B cell (primary cell): Measurements from ENCODE around the gene RTL9. TPM values are rescaled to one million over a fixed set of nuclear protein-coding genes. Genes with fewer than 3 reads are reported as not detected.

Source experiments
- ATAC-seq: fragments of 200-7000 bp; cut with Tn5 transposase; one replicate; pipeline ENCODE4 v1.10.0; 2021; ENCODE audit warnings: low read depth, mild to moderate bottlenecking, moderate number of reproducible peaks, moderate library complexity
- CTCF ChIA-PET: fragments of 350-600 bp; sonication (Branson Sonifier 250); formaldehyde crosslinking; loops from one replicate; lab custom pipeline; 2021; ENCODE audit warnings: antibody characterized with exemption, inconsistent platforms; lab: Charles Lee
- POLR2A ChIA-PET: fragments of 350-600 bp; sonication (Branson Sonifier 250); formaldehyde crosslinking; loops from one replicate; lab custom pipeline; 2021; ENCODE audit warnings: antibody characterized with exemption; lab: Charles Lee
- DNase-seq: peaks from one replicate; pipeline ENCODE4 v3.0.0; 2013
- H2AFZ ChIP-seq: 2 replicates; pipeline ENCODE4 v1.6.1; 2012; ENCODE audit warnings: mild to moderate bottlenecking, low read depth, low read length; ENCODE audit not compliant: insufficient read depth, poor library complexity, severe bottlenecking
- H3K27ac ChIP-seq, 2 donors: 1 replicate in 1 of 2; 2 replicates in 1 of 2; pipeline ENCODE4 v1.5.1; 2012 to 2013; ENCODE audit warnings: low read length in 2 of 2, mild to moderate bottlenecking in 2 of 2, moderate library complexity in 1 of 2
- H3K27me3 ChIP-seq, 4 experiments: fragments of 200-600 bp in 1 of 4; sonication (generic) in 1 of 4; replicated peaks in 1 of 4; 1 replicate in 2 of 4; 2 replicates in 2 of 4; pipeline versions ENCODE4 v1.6.1 to v1.7.0; 2013 to 2016; ENCODE audit warnings: low read length in 3 of 4, mild to moderate bottlenecking in 2 of 4, mixed read lengths in 1 of 4, moderate library complexity in 1 of 4; ENCODE audit not compliant: insufficient read depth in 4 of 4, control insufficient read depth in 3 of 4; ENCODE audit errors: control extremely low read depth in 1 of 4
- H3K36me3 ChIP-seq, 2 experiments: replicated peaks in 1 of 2; 1 replicate in 1 of 2; 2 replicates in 1 of 2; pipeline versions ENCODE4 v1.6.1 to v1.7.1; 2013; ENCODE audit warnings: low read length in 1 of 2; ENCODE audit not compliant: insufficient read depth in 2 of 2, control insufficient read depth in 1 of 2; ENCODE audit errors: control extremely low read depth in 1 of 2, extremely low read depth in 1 of 2
- H3K4me1 ChIP-seq, 2 donors: fragments of 200-600 bp in 1 of 2; sonication (generic) in 1 of 2; 1 replicate in 1 of 2; 2 replicates in 1 of 2; pipeline versions ENCODE4 v1.5.1 to v1.6.1; 2013 to 2017; ENCODE audit warnings: low read length in 2 of 2; ENCODE audit not compliant: control insufficient read depth in 2 of 2, insufficient read depth in 2 of 2
- H3K4me2 ChIP-seq: replicated peaks from 2 replicates; pipeline ENCODE3; 2012; ENCODE audit warnings: mild to moderate bottlenecking, low read depth, low read length; ENCODE audit not compliant: poor library complexity, severe bottlenecking
- H3K4me3 ChIP-seq, 5 experiments: fragments of 200-600 bp in 1 of 5; sonication (generic) in 1 of 5; 1 replicate in 3 of 5; 2 replicates in 2 of 5; pipeline versions ENCODE4 v1.5.1 to v1.7.0; 2011 to 2016; ENCODE audit warnings: low read length in 4 of 5, mild to moderate bottlenecking in 4 of 5, low read depth in 2 of 5, control low read depth in 1 of 5, moderate library complexity in 1 of 5; ENCODE audit not compliant: insufficient read depth in 1 of 5; ENCODE audit errors: control extremely low read depth in 1 of 5, extremely low read depth in 1 of 5
- H3K79me2 ChIP-seq: fragments of 200-600 bp; sonication (generic); one replicate; pipeline ENCODE4 v1.6.0; 2016; ENCODE audit warnings: low read length; ENCODE audit not compliant: control insufficient read depth, insufficient read depth
- H3K9ac ChIP-seq: fragments of 200-600 bp; sonication (generic); 2 replicates; pipeline ENCODE4 v1.6.1; 2017; ENCODE audit warnings: mild to moderate bottlenecking, low read length, moderate library complexity
- H3K9me3 ChIP-seq, 3 donors: one replicate each; pipeline versions ENCODE4 v1.6.1 to v1.7.1; 2013; ENCODE audit warnings: low read length in 2 of 3; ENCODE audit not compliant: control insufficient read depth in 2 of 3, insufficient read depth in 1 of 3; ENCODE audit errors: control extremely low read depth in 1 of 3
- H4K20me1 ChIP-seq: 2 replicates; pipeline ENCODE4 v1.6.0; 2012; ENCODE audit warnings: mild to moderate bottlenecking, low read length; ENCODE audit not compliant: insufficient read depth, control insufficient read depth, poor library complexity, severe bottlenecking
- H3K27ac Mint-ChIP-seq: one replicate; pipeline ENCODE4 v1.8.0; 2021; ENCODE audit warnings: mixed read lengths
- H3K27me3 Mint-ChIP-seq: one replicate; pipeline ENCODE4 v1.8.0; 2021; ENCODE audit warnings: mixed read lengths
- H3K4me1 Mint-ChIP-seq: one replicate; pipeline ENCODE4 v1.8.0; 2021; ENCODE audit warnings: mixed read lengths
- H3K4me3 Mint-ChIP-seq: one replicate; pipeline ENCODE4 v1.8.0; 2021; ENCODE audit warnings: mixed read lengths
- H3K9me3 Mint-ChIP-seq: one replicate; pipeline ENCODE4 v1.8.0; 2022; ENCODE audit warnings: mixed read lengths; ENCODE audit not compliant: insufficient read depth
- CTCF ChIP-seq: fragments of 200-600 bp; IDR thresholded peaks from one replicate; pipeline ENCODE4 v1.8.0; 2022; ENCODE audit warnings: antibody characterized with exemption, mild to moderate bottlenecking
- EZH2 ChIP-seq: IDR thresholded peaks from 2 replicates; pipeline ENCODE4 v1.6.1; 2012; ENCODE audit warnings: borderline replicate concordance, low read depth, mild to moderate bottlenecking, moderate library complexity, low read length; ENCODE audit not compliant: insufficient read depth, poor library complexity, severe bottlenecking
- WGBS: methylation state at CpG from one replicate; pipeline ENCODE4 v1.1.5; 2013; ENCODE audit warnings: missing lambda C conversion rate; ENCODE audit not compliant: insufficient coverage; 5-methylcytosine and 5-hydroxymethylcytosine counted together
- intact Hi-C: fragments of 100-400 bp; cut with micrococcal nuclease; formaldehyde crosslinking; loops from one replicate; pipeline ENCODE4 v1.10.0; 2022
- polyA plus RNA-seq: library from polyadenylated mRNA; depleted of rRNA; stranded (reverse); fragments of >200 nt; gene quantifications from 2 replicates; pipeline ENCODE4 v1.2.3, GENCODE V29; 2012
- total RNA-seq, 2 donors: library from RNA; stranded (reverse); fragments of 120-200 nt in 1 of 2; gene quantifications; 1 replicate in 1 of 2; 2 replicates in 1 of 2; pipeline versions ENCODE4 v1.2.3 to v1.2.4, GENCODE V29; 2013 to 2022

Gene RTL9
- total and polyA plus RNA-seq, 2 donors (not counting 1 experiment from before 2014, with no cell fraction given): not detected

- DNase-seq (no peak), ATAC-seq (no peak)
- no CpG with 5 or more reads among the region's 4 CpGs for WGBS
Measured at GRCh38 chrX:110338935-110339334, 19.7 kb upstream of the RTL9 start.

More at GRCh38 chrX:110338935-110339334, 19.7 kb upstream of the RTL9 start:
- Histone ChIP-seq H3K4me1 (no peaks in the 10 kb centered on the region), H3K9ac (no peak overlapping the region), H3K79me2 (no peaks in the 10 kb centered on the region), H3K4me3 (no peak overlapping the region), H4K20me1 (no peaks in the 10 kb centered on the region), H3K27ac (no peak overlapping the region), H2AFZ (no peak overlapping the region), H3K4me2 (no peak overlapping the region), H3K27me3 (no peaks in the 10 kb centered on the region), H3K36me3 (no peaks in the 10 kb centered on the region), H3K9me3 (no peaks in the 10 kb centered on the region)
- Mint-ChIP-seq H3K27ac (no peak overlapping the region), H3K27me3 (no peaks in the 10 kb centered on the region), H3K4me1 (peaks cover 4% of the 10 kb centered on the region), H3K9me3 (no peaks in the 10 kb centered on the region), H3K4me3 (no peak overlapping the region)
- ChIA-PET CTCF (interaction anchor here (0.9 kb wide), 1 partner anchor 9 kb away, joined by 3 read pairs; no protein-coding TSS in a partner anchor), POLR2A (no interaction called here)
- TF ChIP-seq EZH2: no peak
- no peak for TF ChIP-seq CTCF
- intact Hi-C loops: no loop called here
